Panc1 (cell line): Measurements from ENCODE around the gene LEFTY2.

ENCODE experiments used
- CTCF ChIP-seq: fragments of 450-650 bp; IDR thresholded peaks from 2 replicates; pipeline ENCODE4 v1.5.1; 2017; ENCODE audit warnings: mild to moderate bottlenecking
- POLR2AphosphoS5 ChIP-seq: IDR thresholded peaks from 2 replicates; pipeline ENCODE4 v1.6.1; 2012; ENCODE audit warnings: mild to moderate bottlenecking, low read depth, low read length, moderate library complexity
- SIN3A ChIP-seq: IDR thresholded peaks from 2 replicates; pipeline ENCODE4 v1.6.1; 2012; ENCODE audit warnings: low read depth, mild to moderate bottlenecking, low read length, moderate library complexity, borderline replicate concordance; ENCODE audit not compliant: insufficient read depth
- TF ChIP-seq, protein P1 (sequence below), 2 experiments: IDR thresholded peaks; 2 replicates each; pipeline ENCODE4 v1.6.1; 2011 to 2012; ENCODE audit warnings: low read depth in 2 of 2, control low read depth in 1 of 2, low read length in 1 of 2, mild to moderate bottlenecking in 1 of 2, moderate library complexity in 1 of 2; ENCODE audit not compliant: insufficient read depth in 1 of 2

- TF ChIP-seq CTCF = no peak
- TF ChIP-seq POLR2AphosphoS5 = no peak
- no peak for TF ChIP-seq SIN3A
- TF ChIP-seq, protein P1, sequence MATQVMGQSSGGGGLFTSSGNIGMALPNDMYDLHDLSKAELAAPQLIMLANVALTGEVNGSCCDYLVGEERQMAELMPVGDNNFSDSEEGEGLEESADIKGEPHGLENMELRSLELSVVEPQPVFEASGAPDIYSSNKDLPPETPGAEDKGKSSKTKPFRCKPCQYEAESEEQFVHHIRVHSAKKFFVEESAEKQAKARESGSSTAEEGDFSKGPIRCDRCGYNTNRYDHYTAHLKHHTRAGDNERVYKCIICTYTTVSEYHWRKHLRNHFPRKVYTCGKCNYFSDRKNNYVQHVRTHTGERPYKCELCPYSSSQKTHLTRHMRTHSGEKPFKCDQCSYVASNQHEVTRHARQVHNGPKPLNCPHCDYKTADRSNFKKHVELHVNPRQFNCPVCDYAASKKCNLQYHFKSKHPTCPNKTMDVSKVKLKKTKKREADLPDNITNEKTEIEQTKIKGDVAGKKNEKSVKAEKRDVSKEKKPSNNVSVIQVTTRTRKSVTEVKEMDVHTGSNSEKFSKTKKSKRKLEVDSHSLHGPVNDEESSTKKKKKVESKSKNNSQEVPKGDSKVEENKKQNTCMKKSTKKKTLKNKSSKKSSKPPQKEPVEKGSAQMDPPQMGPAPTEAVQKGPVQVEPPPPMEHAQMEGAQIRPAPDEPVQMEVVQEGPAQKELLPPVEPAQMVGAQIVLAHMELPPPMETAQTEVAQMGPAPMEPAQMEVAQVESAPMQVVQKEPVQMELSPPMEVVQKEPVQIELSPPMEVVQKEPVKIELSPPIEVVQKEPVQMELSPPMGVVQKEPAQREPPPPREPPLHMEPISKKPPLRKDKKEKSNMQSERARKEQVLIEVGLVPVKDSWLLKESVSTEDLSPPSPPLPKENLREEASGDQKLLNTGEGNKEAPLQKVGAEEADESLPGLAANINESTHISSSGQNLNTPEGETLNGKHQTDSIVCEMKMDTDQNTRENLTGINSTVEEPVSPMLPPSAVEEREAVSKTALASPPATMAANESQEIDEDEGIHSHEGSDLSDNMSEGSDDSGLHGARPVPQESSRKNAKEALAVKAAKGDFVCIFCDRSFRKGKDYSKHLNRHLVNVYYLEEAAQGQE (IDR thresholded peaks at IDR 0.05; ENCODE audit: insufficient read depth in 1 of 2, low read depth in 2 of 2, low read length in 1 of 2) = no peak
Measured at GRCh38 chr1:225926551-225927113, 14.4 kb downstream of the LEFTY2 start.
